GM12801 (cell line): ENCODE results near the gene WSB2.

ENCODE experiments used
- CTCF ChIP-seq: IDR thresholded peaks from one replicate; pipeline ENCODE4 v1.5.1; 2011; ENCODE audit warnings: control low read depth; ENCODE audit not compliant: insufficient read length; ENCODE audit errors: extremely low read depth

WSB2 gene

GRCh38 chr12:118016424-118017264, 44.3 kb downstream of the WSB2 start, which contains the start of gene RFC5:
Gene RFC5 (plus strand): TSS chr12:118016703. CDS start chr12:118016828, 125 bp downstream.
- no peak for TF ChIP-seq CTCF

DNA sequence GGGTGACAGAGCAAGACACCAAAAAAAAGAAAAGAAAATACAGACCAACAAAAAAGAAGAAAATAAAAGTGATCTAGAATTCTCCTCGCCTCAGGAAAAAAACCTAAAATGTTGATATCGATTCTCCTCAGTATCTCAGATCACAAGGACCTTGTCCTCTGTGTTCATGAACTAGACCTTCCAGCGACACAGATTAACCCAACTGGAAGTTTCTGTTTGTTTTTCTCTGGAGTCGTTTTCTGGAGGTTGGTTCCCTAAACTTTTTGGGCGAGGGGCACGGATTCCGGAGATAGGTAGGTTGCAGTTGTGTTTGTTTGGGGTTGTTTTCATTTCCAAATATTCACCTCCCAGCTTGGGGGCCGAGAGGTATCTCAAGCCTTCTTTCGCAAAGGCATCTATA, 45.0 kb downstream of the WSB2 start:
- no peak for TF ChIP-seq CTCF

DNA sequence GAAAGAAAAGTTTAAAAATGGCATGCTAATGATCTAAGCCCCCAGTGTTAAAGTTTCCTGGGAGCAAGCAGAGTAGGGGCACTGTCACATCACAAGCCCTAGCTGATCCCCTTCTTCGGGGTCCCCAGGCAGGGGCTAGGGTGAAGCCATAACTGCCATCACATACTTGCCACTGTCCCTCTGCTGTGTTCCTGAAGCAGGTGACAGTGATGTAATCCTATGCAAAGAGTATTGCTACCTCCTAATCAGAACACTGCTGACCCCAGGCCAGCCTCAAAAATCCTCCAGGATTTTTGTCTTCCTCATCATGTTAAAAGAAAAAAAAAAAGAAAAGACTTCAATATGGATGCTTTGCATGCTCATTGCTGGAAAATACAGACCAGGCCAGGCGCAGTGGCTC, 45.7 kb downstream of the WSB2 start:
- no peak for TF ChIP-seq CTCF

GRCh38 chr12:118013283-118013682, 47.7 kb downstream of the WSB2 start:
- no peak for TF ChIP-seq CTCF

DNA sequence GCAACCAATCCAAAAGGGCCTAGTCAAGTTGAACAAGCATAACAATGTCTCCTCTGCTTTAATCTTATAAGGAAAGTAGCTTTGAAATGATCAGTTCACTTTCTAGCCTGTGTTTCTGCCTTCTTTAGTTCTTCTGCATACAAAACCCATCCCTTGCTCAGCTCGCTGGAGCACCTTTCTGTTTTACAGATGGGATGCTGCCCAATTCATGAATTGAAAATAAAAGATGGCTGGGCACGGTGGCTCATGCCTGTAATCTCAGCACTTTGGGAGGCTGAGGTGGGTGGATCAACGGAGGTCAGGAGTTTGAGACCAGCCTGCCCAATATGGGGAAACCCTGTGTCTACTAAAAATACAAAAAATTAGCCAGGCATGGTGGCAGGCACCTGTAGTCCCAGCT, 49.0 kb downstream of the WSB2 start:
- no peak for TF ChIP-seq CTCF

GRCh38 chr12:118011377-118011776, 49.6 kb downstream of the WSB2 start:
- no peak for TF ChIP-seq CTCF

- TF ChIP-seq CTCF, result no peak
Observed at GRCh38 chr12:118010903-118011302, 50.1 kb downstream of the WSB2 start.
